GM18520 (cell line): ENCODE data around the gene ARID5B.
A peak's percentile ranks its signal among the peaks of the same experiment; 100 is the strongest.

Source experiments
- ATAC-seq: cut with Tn5 transposase; IDR thresholded peaks from one replicate; pipeline ENCODE4 v1.9.1; 2021; ENCODE audit not compliant: unreplicated experiment

The ARID5B gene

DNA sequence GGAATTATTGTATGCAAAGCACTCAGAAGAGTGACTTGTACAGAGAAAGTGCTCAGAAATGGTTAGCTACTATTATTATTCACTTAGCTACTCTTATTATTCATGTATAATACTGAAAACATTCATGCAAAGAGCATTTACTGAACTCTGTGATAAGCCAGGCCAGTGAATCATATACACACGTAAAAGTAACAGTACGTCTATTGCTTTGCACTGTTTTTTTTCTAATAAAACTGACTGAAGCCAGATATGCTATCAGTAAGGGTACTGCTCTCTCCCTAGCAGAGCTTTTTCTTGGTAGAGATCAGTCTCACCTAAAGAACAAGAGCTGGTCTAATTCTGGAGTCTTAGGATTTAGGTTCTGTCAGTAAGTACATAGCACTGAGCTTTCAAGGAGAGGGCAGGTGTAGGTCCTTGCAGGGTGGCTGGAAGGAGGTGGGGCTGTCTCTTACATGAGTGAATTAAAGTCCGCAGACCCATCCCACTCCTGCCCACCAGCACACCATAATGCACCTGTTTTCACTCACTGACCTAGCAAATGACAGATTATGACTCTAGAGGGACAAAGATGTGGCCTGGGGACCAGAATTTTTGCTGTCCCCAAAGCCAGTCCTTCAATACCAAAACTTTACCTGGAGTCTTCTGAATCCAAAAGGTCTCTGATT lies 145.9 kb downstream of the ARID5B start:
- no peak for ATAC-seq

DNA sequence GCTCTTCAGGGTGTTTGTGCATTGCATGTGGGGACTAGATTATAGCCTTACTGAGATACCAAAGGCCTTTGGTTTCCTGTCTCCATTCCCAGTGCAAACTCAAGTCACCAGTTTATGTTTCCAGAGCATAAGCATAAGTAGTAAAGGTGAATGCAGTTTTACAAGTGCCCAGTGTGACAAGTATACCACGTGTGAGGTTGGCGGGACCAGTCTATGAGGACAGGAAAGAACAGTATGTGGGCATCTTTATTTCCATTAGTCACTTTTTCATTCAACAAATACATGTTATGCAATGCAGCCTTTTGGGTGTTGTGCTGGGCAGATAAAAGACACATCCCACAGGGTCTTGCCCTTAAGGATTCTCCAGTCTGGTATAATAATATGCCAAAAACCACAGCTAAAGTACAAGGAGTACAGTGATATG lies 146.5 kb downstream of the ARID5B start:
- ATAC-seq: no peak

- ATAC-seq: no peak
Observed at GRCh38 chr10:62048470-62048869, 147.0 kb downstream of the ARID5B start.

DNA sequence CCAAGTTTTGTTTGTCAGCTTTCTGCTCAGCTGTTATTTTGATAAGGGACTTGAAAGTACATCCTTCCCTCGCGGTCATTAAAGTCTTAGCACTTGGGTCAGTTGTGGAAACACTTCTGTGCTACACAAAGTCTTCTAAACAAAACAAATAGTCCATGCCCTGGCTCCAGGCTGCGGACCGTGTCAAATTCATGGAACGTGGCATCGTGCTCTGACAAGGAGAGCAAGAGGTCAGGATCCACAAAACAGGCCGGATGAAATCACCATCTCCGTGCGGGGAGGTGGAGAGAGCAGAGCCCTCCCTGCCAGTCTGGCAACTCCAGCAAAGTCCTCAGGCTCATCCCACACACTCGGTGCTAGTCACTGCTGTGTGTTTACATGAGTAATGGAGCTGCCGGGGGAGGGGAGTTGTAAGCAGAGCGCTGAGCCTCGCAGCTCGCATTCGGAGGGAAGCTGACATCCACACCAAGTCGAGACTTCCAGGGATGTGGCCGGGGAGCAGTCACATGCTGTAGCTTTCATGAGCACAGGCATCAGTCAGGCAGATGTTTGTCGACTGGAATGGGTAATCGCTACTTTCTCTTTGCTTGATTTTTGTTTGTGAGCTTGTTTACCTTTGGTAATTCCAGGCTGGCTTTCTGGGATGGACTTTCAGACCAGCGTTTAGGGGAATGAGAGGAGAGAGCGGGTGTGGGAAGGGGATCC lies 147.6 kb downstream of the ARID5B start:
- no peak for ATAC-seq

DNA sequence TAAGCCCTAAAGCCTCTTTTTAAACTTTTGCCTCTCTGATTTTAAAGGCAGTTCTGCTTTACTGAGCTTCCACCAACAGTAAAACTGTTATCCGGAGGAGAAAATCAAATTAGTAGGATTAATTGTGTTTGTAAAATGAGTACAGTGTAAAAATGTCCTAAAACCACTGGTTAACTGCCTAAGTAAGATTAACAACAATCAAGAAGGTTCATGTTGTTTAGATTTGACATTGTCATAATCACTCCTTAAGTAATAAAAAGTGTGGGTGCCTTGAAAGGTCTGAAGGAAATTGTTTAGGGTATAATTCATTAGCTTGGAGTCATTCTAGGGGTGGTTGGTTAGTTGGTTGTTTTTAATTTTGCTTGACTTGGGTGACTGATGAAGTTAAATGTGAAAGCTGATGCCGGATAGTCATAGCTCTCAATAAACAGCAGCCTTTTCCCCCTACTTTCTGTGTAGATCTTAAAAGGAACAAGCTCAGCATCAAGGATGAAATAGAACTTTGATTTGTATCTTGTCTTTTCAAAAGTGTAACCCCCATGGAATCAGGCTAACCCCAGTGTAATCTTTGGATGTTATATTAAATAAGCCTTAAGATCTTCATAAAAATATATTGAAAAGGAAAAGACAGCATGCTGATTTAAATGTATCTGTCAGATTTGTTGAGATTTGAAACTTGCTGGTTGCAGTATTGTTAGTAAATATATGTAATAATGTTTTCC lies 148.3 kb downstream of the ARID5B start:
- no peak for ATAC-seq

- no peak for ATAC-seq
Observed at GRCh38 chr10:62050346-62050892, 148.9 kb downstream of the ARID5B start.

- ATAC-seq: peak; percentile 42
Observed at GRCh38 chr10:62050893-62051433, 149.5 kb downstream of the ARID5B start.

- no peak for ATAC-seq
Observed at GRCh38 chr10:62052276-62052675, 150.8 kb downstream of the ARID5B start.

DNA sequence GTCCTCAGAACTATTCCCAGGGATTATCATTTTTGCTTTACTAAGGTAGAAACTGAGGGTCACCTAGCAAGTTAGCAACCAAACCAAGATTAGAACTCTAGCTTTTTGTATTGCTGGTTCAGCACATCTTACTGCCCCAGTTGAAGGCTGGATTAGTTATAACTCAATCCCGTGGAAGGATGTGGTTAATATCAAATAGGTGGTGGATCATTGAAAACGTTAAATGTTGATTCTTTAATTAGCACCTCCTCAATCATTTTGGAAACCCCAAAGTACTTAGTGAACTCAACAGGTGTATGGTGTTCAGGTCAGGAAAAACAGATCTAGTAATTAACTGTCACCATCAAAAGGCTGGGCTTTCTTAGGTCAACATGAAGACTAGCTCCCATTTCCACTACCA lies 152.4 kb downstream of the ARID5B start:
- ATAC-seq: no peak

- ATAC-seq: no peak
Observed at GRCh38 chr10:62054408-62054807, 152.9 kb downstream of the ARID5B start.

DNA sequence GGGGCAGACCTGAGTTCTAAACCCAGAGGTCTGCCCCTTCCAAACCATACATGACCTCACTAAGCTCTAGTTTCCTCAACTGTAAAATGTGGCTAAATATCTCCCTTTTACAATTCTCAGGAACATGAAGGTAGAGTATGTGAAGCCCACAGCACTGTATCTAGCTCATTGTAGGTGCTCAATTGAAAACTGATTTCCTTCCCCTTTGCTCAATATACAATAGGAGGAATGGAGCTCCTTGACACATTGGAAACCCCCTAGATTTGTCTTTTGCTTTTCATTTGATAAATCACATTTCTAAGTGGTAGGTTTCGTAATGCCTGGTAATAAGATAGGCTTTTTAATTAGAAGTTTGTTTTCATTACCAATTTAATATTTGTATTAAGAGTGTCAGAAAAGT lies 153.3 kb downstream of the ARID5B start:
- ATAC-seq: no peak

- ATAC-seq: no peak
Observed at GRCh38 chr10:62056219-62056618, 154.7 kb downstream of the ARID5B start.

DNA sequence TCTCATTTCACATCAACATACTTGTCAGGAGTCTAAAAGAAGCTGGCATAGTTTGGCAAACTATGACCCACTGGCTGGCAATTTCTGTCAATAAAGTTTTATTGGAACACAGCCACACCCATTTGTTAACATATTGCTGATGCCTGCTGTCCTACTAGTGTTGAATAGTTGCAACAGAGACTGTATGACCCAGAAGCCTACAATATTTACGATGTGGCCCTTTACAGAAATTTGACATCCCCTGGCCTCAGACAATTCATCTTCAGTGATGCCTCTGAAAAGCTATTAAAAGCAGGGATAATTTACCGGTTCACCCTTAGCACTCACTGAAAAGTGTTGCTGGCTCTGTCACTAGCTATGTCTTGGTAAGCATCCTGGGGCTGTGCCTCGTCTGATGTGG lies 155.2 kb downstream of the ARID5B start:
- ATAC-seq: no peak

- no peak for ATAC-seq
Observed at GRCh38 chr10:62057359-62057758, 155.9 kb downstream of the ARID5B start.

GRCh38 chr10:62057850-62058249 lies 156.4 kb downstream of the ARID5B start:
- no peak for ATAC-seq

GRCh38 chr10:62058476-62058875 lies 157.0 kb downstream of the ARID5B start:
- ATAC-seq: no peak

DNA sequence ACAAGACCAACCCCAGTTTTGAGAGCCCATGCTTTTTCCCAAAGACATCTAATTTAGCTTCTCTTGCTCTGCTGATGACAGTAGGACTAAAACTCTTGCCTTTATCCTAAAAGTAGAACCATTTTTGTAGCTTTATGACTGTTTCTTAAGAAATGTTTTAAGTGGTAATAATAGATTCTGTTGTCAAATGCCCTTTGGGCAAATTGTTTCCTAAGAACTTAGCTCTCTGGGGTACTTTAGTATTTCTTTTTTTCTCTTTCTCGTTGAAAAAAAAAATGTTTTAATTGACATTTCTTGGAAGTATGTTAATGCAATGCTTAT lies 157.4 kb downstream of the ARID5B start:
- ATAC-seq: no peak

GRCh38 chr10:62059217-62059920 lies 157.9 kb downstream of the ARID5B start:
- ATAC-seq: no peak

GRCh38 chr10:62062028-62062427 lies 160.5 kb downstream of the ARID5B start:
- no peak for ATAC-seq

DNA sequence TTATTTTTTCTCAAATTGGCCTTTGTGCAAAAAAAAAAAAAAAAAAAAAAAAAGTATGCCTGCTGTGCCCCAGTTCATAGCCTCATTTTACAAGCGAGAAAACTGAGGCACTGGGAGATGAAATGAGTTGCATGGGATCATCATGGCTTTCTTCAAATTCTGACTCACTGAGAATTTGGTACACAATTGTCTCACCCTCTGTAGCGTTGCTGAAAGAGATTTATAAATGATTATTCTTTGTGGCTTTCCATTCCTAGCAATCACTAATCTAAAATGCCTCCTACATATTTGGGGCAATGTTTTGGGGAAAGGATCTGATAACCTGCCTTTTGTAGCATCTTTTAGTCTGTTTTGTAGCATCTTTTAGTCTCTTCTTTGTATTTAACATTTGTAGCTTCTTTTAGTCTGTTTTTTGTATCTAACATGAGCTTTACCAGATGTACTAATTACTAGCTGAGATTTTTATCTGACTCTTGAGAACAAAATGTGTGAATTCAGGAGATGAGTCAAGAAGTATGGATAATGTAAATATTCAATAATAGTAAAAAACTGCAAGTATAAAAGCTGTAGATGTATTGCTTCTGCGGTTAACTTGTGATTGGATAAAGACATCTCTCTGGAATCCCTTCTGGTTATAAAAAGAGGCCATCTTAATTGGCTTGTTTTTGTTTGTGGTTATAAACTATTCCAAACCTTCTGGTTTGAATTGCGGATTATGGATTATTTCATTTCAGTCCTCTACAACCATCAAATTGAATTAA lies 161.4 kb downstream of the ARID5B start:
- no peak for ATAC-seq
